Subcutaneous abdominal adipose tissue (tissue), 5 donors: Measurements from ENCODE around the gene ANKRD18A.
"Not testable (repeated sequence)": the region's sequence is repeated elsewhere in the genome, so short reads cannot be mapped to it uniquely, and the experiment has no call there.

Source experiments
- H3K27ac ChIP-seq: one replicate; pipeline ENCODE4 v1.7.0; 2013; ENCODE audit warnings: low read depth, mild to moderate bottlenecking, inconsistent platforms, low read length, moderate library complexity
- H3K27me3 ChIP-seq, 5 donors: one replicate each; pipeline ENCODE4 v1.7.0; 2013; ENCODE audit warnings: low read length in 5 of 5, inconsistent platforms in 1 of 5; ENCODE audit not compliant: control insufficient read depth in 5 of 5, insufficient read depth in 4 of 5
- H3K36me3 ChIP-seq, 5 donors: one replicate each; pipeline ENCODE4 v1.7.0; 2013; ENCODE audit warnings: low read length in 5 of 5; ENCODE audit not compliant: control insufficient read depth in 5 of 5, insufficient read depth in 5 of 5
- H3K4me1 ChIP-seq, 5 donors: one replicate each; pipeline ENCODE4 v1.7.0; 2013; ENCODE audit warnings: low read length in 5 of 5, mild to moderate bottlenecking in 3 of 5, moderate library complexity in 1 of 5; ENCODE audit not compliant: control insufficient read depth in 5 of 5, insufficient read depth in 5 of 5
- H3K4me3 ChIP-seq, 5 donors: one replicate each; pipeline ENCODE4 v1.7.0; 2013; ENCODE audit warnings: low read length in 5 of 5, low read depth in 1 of 5
- H3K9ac ChIP-seq, 5 donors: one replicate each; pipeline ENCODE4 v1.7.0; 2013; ENCODE audit warnings: low read length in 5 of 5, mild to moderate bottlenecking in 4 of 5, moderate library complexity in 3 of 5
- H3K9me3 ChIP-seq, 5 donors: one replicate each; pipeline ENCODE4 v1.7.0; 2013; ENCODE audit warnings: low read length in 5 of 5; ENCODE audit not compliant: control insufficient read depth in 5 of 5
- donor health status: healthy.
- donor health status: healthy.
- donor health status: healthy.
- donor health status: healthy.
- donor health status: healthy.

ANKRD18A gene

DNA sequence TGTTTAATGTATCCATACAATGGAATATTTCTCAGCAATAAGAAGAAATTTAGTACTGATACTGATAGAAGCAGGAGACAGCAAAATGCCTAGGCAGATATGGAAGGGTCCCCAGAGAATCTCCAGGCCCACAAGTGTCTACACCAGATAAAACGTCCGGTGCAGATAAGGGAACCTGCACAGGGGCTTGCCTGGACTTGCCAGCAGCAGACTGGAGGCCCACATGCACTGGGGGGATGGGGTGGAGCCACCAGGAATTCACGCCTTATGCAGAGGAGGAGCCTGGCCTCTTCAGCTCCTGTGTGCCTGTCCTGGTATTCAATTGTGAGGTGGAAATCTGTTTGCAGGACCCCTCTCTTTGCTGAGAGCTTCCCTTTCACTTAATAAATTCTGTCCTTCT is 36.6 kb downstream of the ANKRD18A start:
- H3K9me3 ChIP-seq, H3K4me3 ChIP-seq, H3K4me1 ChIP-seq, H3K27ac ChIP-seq, H3K36me3 ChIP-seq, H3K9ac ChIP-seq, H3K27me3 ChIP-seq: not testable (repeated sequence)

GRCh38 chr9:38580112-38580511 is 40.3 kb downstream of the ANKRD18A start:
- not testable (repeated sequence) for H3K27me3 ChIP-seq, H3K4me1 ChIP-seq, H3K9ac ChIP-seq, H3K4me3 ChIP-seq, H3K27ac ChIP-seq, H3K9me3 ChIP-seq, H3K36me3 ChIP-seq

DNA sequence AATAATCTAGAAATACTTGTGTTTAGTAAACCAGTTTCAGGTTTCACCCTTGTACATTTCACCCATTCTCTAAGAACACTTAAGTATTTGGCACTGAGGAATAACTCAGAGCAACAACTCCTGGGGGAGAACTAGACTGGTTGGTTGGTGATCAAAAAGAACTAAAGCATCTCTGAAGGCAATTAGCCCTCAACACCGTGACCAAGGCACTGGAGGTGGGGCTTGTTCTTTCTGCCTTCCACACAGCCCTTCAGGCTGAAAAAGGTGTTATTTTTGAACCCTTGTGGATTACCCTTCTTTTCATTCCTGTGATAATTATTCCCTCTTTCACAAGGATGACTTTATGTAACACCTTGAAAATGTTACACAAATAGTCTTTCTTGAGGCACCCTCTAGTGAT is 44.2 kb downstream of the ANKRD18A start:
- not testable (repeated sequence) for H3K36me3 ChIP-seq, H3K27ac ChIP-seq, H3K4me1 ChIP-seq, H3K9me3 ChIP-seq, H3K9ac ChIP-seq, H3K4me3 ChIP-seq, H3K27me3 ChIP-seq

GRCh38 chr9:38566048-38566447 is 54.3 kb downstream of the ANKRD18A start:
- H3K27ac ChIP-seq = not testable (repeated sequence)

GRCh38 chr9:38565178-38565577 is 55.2 kb downstream of the ANKRD18A start:
- H3K4me1 ChIP-seq, H3K36me3 ChIP-seq, H3K4me3 ChIP-seq, H3K9ac ChIP-seq, H3K27ac ChIP-seq, H3K27me3 ChIP-seq, H3K9me3 ChIP-seq: not testable (repeated sequence)

More at GRCh38 chr9:38566048-38566447, 54.3 kb downstream of the ANKRD18A start:
- not testable (repeated sequence) for H3K27me3 ChIP-seq, H3K4me1 ChIP-seq, H3K36me3 ChIP-seq, H3K9me3 ChIP-seq, H3K4me3 ChIP-seq, H3K9ac ChIP-seq

DNA sequence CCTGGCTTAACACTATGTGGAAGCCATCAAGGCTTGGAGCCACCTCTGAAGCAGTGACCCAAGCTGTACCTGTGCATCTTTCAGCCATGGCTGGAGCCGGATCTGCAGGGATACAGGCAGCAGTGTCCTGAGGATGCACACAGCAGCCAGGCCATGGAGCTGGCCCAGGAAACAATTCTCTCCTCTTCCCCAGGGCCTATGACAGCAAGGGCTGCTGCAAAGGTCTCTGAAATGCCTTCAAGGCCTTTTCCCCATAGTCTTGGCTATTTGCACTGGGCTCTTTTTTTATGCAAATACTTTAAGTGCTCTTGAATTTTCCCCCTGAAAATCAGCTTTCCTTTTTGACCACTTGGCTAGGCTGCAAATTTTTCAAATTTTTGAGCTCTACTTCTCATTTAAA is 56.5 kb downstream of the ANKRD18A start:
- H3K27me3 ChIP-seq, H3K27ac ChIP-seq, H3K36me3 ChIP-seq, H3K4me3 ChIP-seq, H3K9ac ChIP-seq, H3K9me3 ChIP-seq, H3K4me1 ChIP-seq: not testable (repeated sequence)

GRCh38 chr9:38561134-38561533 is 59.3 kb downstream of the ANKRD18A start:
- not testable (repeated sequence) for H3K4me3 ChIP-seq, H3K4me1 ChIP-seq, H3K9me3 ChIP-seq, H3K36me3 ChIP-seq, H3K27me3 ChIP-seq, H3K27ac ChIP-seq, H3K9ac ChIP-seq

DNA sequence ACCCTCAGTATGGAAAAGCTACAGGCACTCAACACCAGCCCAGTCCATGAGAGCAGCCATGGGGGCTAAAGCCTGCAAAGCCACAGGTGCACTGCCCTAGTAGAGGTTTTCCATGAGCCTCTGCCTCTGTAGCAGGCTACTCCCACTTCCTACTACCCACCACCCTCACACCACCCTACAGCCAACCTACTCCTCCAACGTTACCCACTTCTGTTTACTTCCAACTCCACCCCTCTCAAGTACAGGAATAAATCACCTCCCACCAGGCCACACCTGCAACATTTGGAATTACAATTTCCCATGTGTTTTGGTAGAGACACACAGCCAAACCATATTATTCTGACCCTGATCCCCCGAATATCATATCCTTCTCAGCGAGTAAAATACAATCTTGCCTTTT is 61.2 kb downstream of the ANKRD18A start:
- not testable (repeated sequence) for H3K36me3 ChIP-seq, H3K27ac ChIP-seq, H3K4me1 ChIP-seq, H3K4me3 ChIP-seq, H3K27me3 ChIP-seq, H3K9me3 ChIP-seq, H3K9ac ChIP-seq

GRCh38 chr9:38557746-38558145 is 62.6 kb downstream of the ANKRD18A start:
- not testable (repeated sequence) for H3K27me3 ChIP-seq, H3K9me3 ChIP-seq, H3K36me3 ChIP-seq, H3K27ac ChIP-seq, H3K4me3 ChIP-seq, H3K9ac ChIP-seq, H3K4me1 ChIP-seq

- H3K9me3 ChIP-seq, H3K36me3 ChIP-seq, H3K27ac ChIP-seq: not testable (repeated sequence)
Observed at GRCh38 chr9:38554966-38555365, 65.4 kb downstream of the ANKRD18A start.

GRCh38 chr9:38553019-38553418 is 67.4 kb downstream of the ANKRD18A start:
- H3K36me3 ChIP-seq, H3K27me3 ChIP-seq, H3K4me1 ChIP-seq, H3K9me3 ChIP-seq, H3K9ac ChIP-seq, H3K27ac ChIP-seq, H3K4me3 ChIP-seq: not testable (repeated sequence)

More at GRCh38 chr9:38554966-38555365, 65.4 kb downstream of the ANKRD18A start:
- not testable (repeated sequence) for H3K4me3 ChIP-seq, H3K27me3 ChIP-seq, H3K4me1 ChIP-seq, H3K9ac ChIP-seq
